ENCODE results near the gene MEIS3. TPM values are rescaled to one million over a fixed set of nuclear protein-coding genes. Genes with fewer than 3 reads are reported as not detected.

Gene MEIS3
- total RNA-seq, 1 experiment from 2014 or later: 9.6 TPM

- ChIA-PET CTCF (no interaction called here), POLR2A (ENCODE audit: low non-redundant PET) (no interaction called here)
- no peaks in the 10 kb centered on the region for H3K27me3 ChIP-seq (replicated peaks; ENCODE audit: insufficient read depth, low read depth, low read length, poor library complexity)
- no TSS peak for BruUV-seq (replicated peaks)
- TF ChIP-seq EZH2 (IDR thresholded peaks at IDR 0.05; ENCODE audit: borderline replicate concordance, low read depth, low read length, poor library complexity, severe bottlenecking): no peak
- TF ChIP-seq CTCF (conservative IDR thresholded peaks at IDR 0.05; ENCODE audit: low read depth, low read length): no peak
- no peaks in the 10 kb centered on the region for H3K4me1 ChIP-seq (ENCODE audit: insufficient read depth, low read length, poor library complexity, severe bottlenecking)
- intact Hi-C loops (cut with micrococcal nuclease; ENCODE audit: unreplicated experiment): no loop called here
- DNase-seq (ENCODE audit: low spot score): no peak
- no peak overlapping the region for H3K27ac ChIP-seq (ENCODE audit: low read depth, low read length, poor library complexity, severe bottlenecking)
- H3K36me3 ChIP-seq (ENCODE audit: insufficient read depth, low read length, poor library complexity, severe bottlenecking): no peaks in the 10 kb centered on the region
- no peaks in the 10 kb centered on the region for H3K9me3 ChIP-seq (ENCODE audit: low read depth, low read length, poor library complexity, severe bottlenecking)
- no peak overlapping the region for H3K4me3 ChIP-seq (ENCODE audit: low read depth, low read length, poor library complexity, severe bottlenecking)
Observed at GRCh38 chr19:47405854-47406417, 13.4 kb downstream of the MEIS3 start.

DNA sequence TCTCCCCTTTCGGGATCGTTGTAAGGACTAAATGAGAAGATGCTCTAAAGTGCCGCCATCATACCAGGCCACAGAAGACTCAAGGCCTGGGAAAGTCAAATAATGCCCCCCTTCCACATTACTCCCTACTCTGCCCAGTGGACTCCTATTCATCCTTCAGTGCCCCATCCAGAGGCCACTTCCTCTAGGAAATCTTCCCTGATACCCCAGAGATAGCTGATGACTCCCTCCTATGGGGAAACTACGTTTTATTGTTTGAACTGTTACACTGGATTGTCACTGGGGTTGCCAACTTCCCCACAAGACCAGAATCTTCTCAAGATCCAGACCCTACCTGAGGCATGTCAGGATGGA, 14.2 kb downstream of the MEIS3 start:
- intact Hi-C loops (cut with micrococcal nuclease; ENCODE audit: unreplicated experiment): no loop called here
- no peak for TF ChIP-seq CTCF (conservative IDR thresholded peaks at IDR 0.05; ENCODE audit: low read depth, low read length)
- no peak for TF ChIP-seq EZH2 (IDR thresholded peaks at IDR 0.05; ENCODE audit: borderline replicate concordance, low read depth, low read length, poor library complexity, severe bottlenecking)
- Histone ChIP-seq H3K4me1 (ENCODE audit: insufficient read depth, low read length, poor library complexity, severe bottlenecking) (no peaks in the 10 kb centered on the region), H3K36me3 (ENCODE audit: insufficient read depth, low read length, poor library complexity, severe bottlenecking) (no peaks in the 10 kb centered on the region), H3K27me3 (replicated peaks; ENCODE audit: insufficient read depth, low read depth, low read length, poor library complexity) (no peaks in the 10 kb centered on the region), H3K27ac (ENCODE audit: low read depth, low read length, poor library complexity, severe bottlenecking) (no peak overlapping the region), H3K9me3 (ENCODE audit: low read depth, low read length, poor library complexity, severe bottlenecking) (no peaks in the 10 kb centered on the region), H3K4me3 (ENCODE audit: low read depth, low read length, poor library complexity, severe bottlenecking) (no peak overlapping the region)
- ChIA-PET POLR2A (ENCODE audit: low non-redundant PET) (interaction anchor here (0.7 kb wide), 1 partner anchor 282 kb away, joined by 14 read pairs; no protein-coding TSS in a partner anchor), CTCF (interaction anchor here (0.6 kb wide), 1 partner anchor 363 kb away, joined by 5 read pairs; no protein-coding TSS in a partner anchor)
- no TSS peak for BruUV-seq (replicated peaks)
- no peak for DNase-seq (ENCODE audit: low spot score)

DNA sequence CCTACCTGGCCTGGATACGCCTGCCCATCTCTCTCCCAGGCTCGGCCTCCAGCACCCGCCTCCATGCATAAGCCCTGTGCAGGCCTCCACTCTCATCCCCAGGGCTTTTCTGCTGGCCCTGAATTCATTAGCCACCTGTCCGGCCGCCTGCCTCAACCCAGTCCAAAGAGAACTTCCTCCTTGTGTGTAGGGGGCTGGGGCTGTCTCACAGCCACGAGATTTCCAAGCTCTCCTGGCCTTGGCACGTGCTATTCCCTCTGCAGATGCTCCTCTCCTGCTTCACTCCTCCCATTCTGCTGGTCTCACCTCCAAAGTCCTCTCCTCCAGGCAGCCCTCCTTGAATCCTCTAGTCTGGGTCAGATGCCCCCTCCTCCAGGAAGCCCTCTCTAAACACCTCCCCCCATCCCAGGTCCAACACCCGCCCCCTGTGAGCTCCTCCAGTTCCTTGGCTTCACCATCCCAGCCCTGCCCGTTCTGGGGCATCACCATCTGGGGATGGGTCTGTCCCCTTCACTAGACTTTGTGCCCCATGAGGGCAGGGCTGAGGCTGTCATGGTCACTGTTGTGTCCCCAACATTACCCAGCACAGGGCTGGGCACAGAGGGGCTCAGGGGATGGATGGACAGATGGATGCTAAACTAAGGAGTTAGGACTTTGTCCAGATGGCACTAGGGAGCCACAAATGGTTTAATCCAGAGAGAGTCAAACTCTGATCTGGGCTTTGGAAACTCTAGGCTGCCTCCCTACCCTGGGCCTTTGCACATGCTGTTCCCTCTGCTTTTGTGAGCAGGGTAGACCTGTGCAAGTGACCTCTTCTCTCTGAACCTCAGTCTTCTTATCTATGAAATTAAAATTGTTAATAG, 14.8 kb downstream of the MEIS3 start:
- H3K4me1 ChIP-seq (ENCODE audit: insufficient read depth, low read length, poor library complexity, severe bottlenecking): no peaks in the 10 kb centered on the region
- BruUV-seq (replicated peaks): no TSS peak
- no peaks in the 10 kb centered on the region for H3K36me3 ChIP-seq (ENCODE audit: insufficient read depth, low read length, poor library complexity, severe bottlenecking)
- no peaks in the 10 kb centered on the region for H3K9me3 ChIP-seq (ENCODE audit: low read depth, low read length, poor library complexity, severe bottlenecking)
- intact Hi-C loops (cut with micrococcal nuclease; ENCODE audit: unreplicated experiment): no loop called here
- TF ChIP-seq CTCF (conservative IDR thresholded peaks at IDR 0.05; ENCODE audit: low read depth, low read length) (no peak), EZH2 (IDR thresholded peaks at IDR 0.05; ENCODE audit: borderline replicate concordance, low read depth, low read length, poor library complexity, severe bottlenecking) (no peak)
- ChIA-PET POLR2A (ENCODE audit: low non-redundant PET) (interaction anchor here (0.7 kb wide), 1 partner anchor 283 kb away, joined by 14 read pairs; no protein-coding TSS in a partner anchor), CTCF (interaction anchor here (0.6 kb wide), 1 partner anchor 364 kb away, joined by 5 read pairs; no protein-coding TSS in a partner anchor)
- no peak for DNase-seq (ENCODE audit: low spot score)
- H3K27ac ChIP-seq (ENCODE audit: low read depth, low read length, poor library complexity, severe bottlenecking): no peak overlapping the region
- no peaks in the 10 kb centered on the region for H3K27me3 ChIP-seq (replicated peaks; ENCODE audit: insufficient read depth, low read depth, low read length, poor library complexity)
- H3K4me3 ChIP-seq (ENCODE audit: low read depth, low read length, poor library complexity, severe bottlenecking): no peak overlapping the region

Data from A673 (cell line).